Progenitor cell of endocrine pancreas (in vitro differentiated cells): ENCODE data around the gene BPIFB1. TPM values are rescaled to one million over a fixed set of nuclear protein-coding genes. Genes with fewer than 3 reads are reported as not detected.

Experiments used
- DNase-seq: peaks from one replicate; pipeline ENCODE4 v3.0.0; 2021; ENCODE audit warnings: low spot score; ENCODE audit not compliant: unreplicated experiment
- H3K27ac Mint-ChIP-seq: 2 replicates; pipeline ENCODE4 v1.8.0; 2021; ENCODE audit warnings: mild to moderate bottlenecking, moderate library complexity, mixed read lengths
- H3K27me3 Mint-ChIP-seq: 2 replicates; pipeline ENCODE4 v1.8.0; 2021; ENCODE audit warnings: mixed read lengths
- H3K36me3 Mint-ChIP-seq: 2 replicates; pipeline ENCODE4 v1.8.0; 2022; ENCODE audit warnings: mixed read lengths; ENCODE audit not compliant: insufficient read depth
- H3K4me1 Mint-ChIP-seq: 2 replicates; pipeline ENCODE4 v1.8.0; 2021; ENCODE audit warnings: low read depth, mixed read lengths
- H3K4me3 Mint-ChIP-seq: 2 replicates; pipeline ENCODE4 v1.8.0; 2021; ENCODE audit warnings: low read depth, mild to moderate bottlenecking, moderate library complexity, mixed read lengths
- H3K9me3 Mint-ChIP-seq: 2 replicates; pipeline ENCODE4 v1.8.0; 2021; ENCODE audit warnings: low read depth, mixed read lengths
- CTCF ChIP-seq: fragments of 200-600 bp; sonication (generic); IDR thresholded peaks from one replicate; pipeline ENCODE4 v1.5.0; 2021; ENCODE audit warnings: antibody characterized with exemption, mild to moderate bottlenecking; ENCODE audit not compliant: unreplicated experiment
- total RNA-seq: library from RNA; stranded (reverse); gene quantifications from 2 replicates; pipeline ENCODE4 v1.2.1, GENCODE V29; 2021

The BPIFB1 gene
- total RNA-seq, 1 donor from 2014 or later: not detected

GRCh38 chr20:33280000-33280680, 2.9 kb upstream of the BPIFB1 start:
- Mint-ChIP-seq H3K4me3 (no peak overlapping the region), H3K27me3 (peaks cover 16% of the 10 kb centered on the region), H3K4me1 (peaks cover 20% of the 10 kb centered on the region), H3K9me3 (no peaks in the 10 kb centered on the region), H3K36me3 (no peaks in the 10 kb centered on the region), H3K27ac (no peak overlapping the region)
- TF ChIP-seq CTCF: no peak
- no peak for DNase-seq

GRCh38 chr20:33280775-33281174, 2.2 kb upstream of the BPIFB1 start:
- Mint-ChIP-seq H3K4me3 (no peak overlapping the region), H3K9me3 (no peaks in the 10 kb centered on the region), H3K27me3 (peaks cover 17% of the 10 kb centered on the region), H3K4me1 (peaks cover 20% of the 10 kb centered on the region), H3K27ac (no peak overlapping the region), H3K36me3 (no peaks in the 10 kb centered on the region)
- no peak for TF ChIP-seq CTCF
- DNase-seq: no peak

- H3K27me3 Mint-ChIP-seq: peaks cover 17% of the 10 kb centered on the region
- no peak for TF ChIP-seq CTCF
- H3K4me3 Mint-ChIP-seq: no peak overlapping the region
- H3K36me3 Mint-ChIP-seq: no peaks in the 10 kb centered on the region
- H3K4me1 Mint-ChIP-seq: peaks cover 14% of the 10 kb centered on the region
- no peaks in the 10 kb centered on the region for H3K9me3 Mint-ChIP-seq
- DNase-seq: no peak
- H3K27ac Mint-ChIP-seq: no peak overlapping the region
Measured at GRCh38 chr20:33281550-33282146, 1.4 kb upstream of the BPIFB1 start.

GRCh38 chr20:33282196-33282934, 649 bp upstream of the BPIFB1 start:
- Mint-ChIP-seq H3K9me3 (no peaks in the 10 kb centered on the region), H3K4me1 (peaks cover 12% of the 10 kb centered on the region), H3K27ac (no peak overlapping the region), H3K36me3 (no peaks in the 10 kb centered on the region), H3K27me3 (peaks cover 21% of the 10 kb centered on the region), H3K4me3 (no peak overlapping the region)
- no peak for DNase-seq
- no peak for TF ChIP-seq CTCF

GRCh38 chr20:33284284-33284683, 1.3 kb downstream of the BPIFB1 start:
- no peaks in the 10 kb centered on the region for H3K4me1 Mint-ChIP-seq
- TF ChIP-seq CTCF: no peak
- no peak overlapping the region for H3K4me3 Mint-ChIP-seq
- DNase-seq: no peak
- no peaks in the 10 kb centered on the region for H3K36me3 Mint-ChIP-seq
- no peak overlapping the region for H3K27ac Mint-ChIP-seq
- H3K27me3 Mint-ChIP-seq: peaks cover 22% of the 10 kb centered on the region
- H3K9me3 Mint-ChIP-seq: no peaks in the 10 kb centered on the region
